Smooth muscle cell (in vitro differentiated cells): ENCODE data around the gene NLRP13. TPM values are rescaled to one million over a fixed set of nuclear protein-coding genes. Genes with fewer than 3 reads are reported as not detected.

Source experiments
- DNase-seq: peaks from one replicate; lab custom pipeline; 2025; ENCODE audit not compliant: unreplicated experiment; lab: John Stamatoyannopoulos, UW
- H2AFZ ChIP-seq: fragments of 200-600 bp; sonication (generic); 2 replicates; pipeline ENCODE4 v1.6.0; 2016; ENCODE audit warnings: antibody characterized with exemption, low read depth, mild to moderate bottlenecking
- H3F3A ChIP-seq: fragments of 200-600 bp; sonication (generic); 2 replicates; pipeline ENCODE4 v1.6.0; 2017; ENCODE audit warnings: antibody characterized with exemption, low read depth
- H3K27ac ChIP-seq: fragments of 200-600 bp; sonication (generic); 2 replicates; pipeline ENCODE4 v1.5.1; 2016; ENCODE audit warnings: low read depth, mild to moderate bottlenecking
- H3K27me3 ChIP-seq: fragments of 200-600 bp; sonication (generic); 2 replicates; pipeline ENCODE4 v1.6.1; 2016; ENCODE audit warnings: low read depth, mild to moderate bottlenecking
- H3K36me3 ChIP-seq: fragments of 200-600 bp; sonication (generic); 2 replicates; pipeline ENCODE4 v1.5.1; 2016; ENCODE audit warnings: low read depth
- H3K4me1 ChIP-seq: fragments of 200-600 bp; sonication (generic); 2 replicates; pipeline ENCODE4 v1.5.1; 2016; ENCODE audit warnings: low read depth
- H3K4me2 ChIP-seq: fragments of 200-600 bp; sonication (generic); 2 replicates; pipeline ENCODE4 v1.6.0; 2016; ENCODE audit warnings: mild to moderate bottlenecking
- H3K4me3 ChIP-seq: fragments of 200-600 bp; sonication (generic); 2 replicates; pipeline ENCODE4 v1.5.1; 2016; ENCODE audit warnings: mild to moderate bottlenecking
- H3K79me2 ChIP-seq: fragments of 200-600 bp; sonication (generic); 2 replicates; pipeline ENCODE4 v1.6.0; 2016; ENCODE audit warnings: low read depth, mild to moderate bottlenecking
- H3K9ac ChIP-seq: fragments of 200-600 bp; sonication (generic); 2 replicates; pipeline ENCODE4 v1.6.0; 2016; ENCODE audit warnings: low read depth
- H3K9me3 ChIP-seq: fragments of 200-600 bp; sonication (generic); replicated peaks from 2 replicates; pipeline ENCODE4 v1.5.1; 2016; ENCODE audit warnings: low read depth
- H4K20me1 ChIP-seq: fragments of 200-600 bp; sonication (generic); 2 replicates; pipeline ENCODE4 v1.6.0; 2016; ENCODE audit warnings: low read depth
- CTCF ChIP-seq: fragments of 200-600 bp; sonication (generic); IDR thresholded peaks from 2 replicates; pipeline ENCODE4 v1.5.1; 2017; ENCODE audit warnings: borderline replicate concordance, mild to moderate bottlenecking, antibody characterized with exemption; ENCODE audit not compliant: insufficient read depth, poor library complexity, severe bottlenecking
- WGBS: methylation state at CpG from one replicate; pipeline ENCODE4 v1.1.7; 2016; ENCODE audit warnings: low lambda C conversion rate; 5-methylcytosine and 5-hydroxymethylcytosine counted together
- polyA plus RNA-seq: library from polyadenylated mRNA; unstranded; fragments of >200 nt; fragmentation: Nextera tagmentation; extraction: Ambion mirVana; gene quantifications from 2 replicates; pipeline ENCODE4 v1.2.1, GENCODE V29; 2016
- total RNA-seq: library from RNA; depleted of rRNA; stranded (reverse); fragments of >200 nt; gene quantifications from 2 replicates; pipeline ENCODE4 v1.2.3, GENCODE V29; 2014

Gene NLRP13
- total and polyA plus RNA-seq, 2 experiments from 2014 or later = not detected

GRCh38 chr19:55867101-55867500, 65.0 kb downstream of the NLRP13 start:
- Histone ChIP-seq H3K36me3 (no peaks in the 10 kb centered on the region), H4K20me1 (no peaks in the 10 kb centered on the region), H3K4me1 (no peaks in the 10 kb centered on the region), H3F3A (no peaks in the 10 kb centered on the region), H3K27me3 (no peaks in the 10 kb centered on the region), H3K9ac (no peak overlapping the region), H3K4me3 (no peak overlapping the region), H3K27ac (no peak overlapping the region), H2AFZ (no peak overlapping the region), H3K4me2 (no peak overlapping the region), H3K79me2 (no peaks in the 10 kb centered on the region), H3K9me3 (peaks cover 13% of the 10 kb centered on the region)
- 87% methylated on average over 7 of the region's 7 CpGs for WGBS
- DNase-seq = no peak
- no peak for TF ChIP-seq CTCF

DNA sequence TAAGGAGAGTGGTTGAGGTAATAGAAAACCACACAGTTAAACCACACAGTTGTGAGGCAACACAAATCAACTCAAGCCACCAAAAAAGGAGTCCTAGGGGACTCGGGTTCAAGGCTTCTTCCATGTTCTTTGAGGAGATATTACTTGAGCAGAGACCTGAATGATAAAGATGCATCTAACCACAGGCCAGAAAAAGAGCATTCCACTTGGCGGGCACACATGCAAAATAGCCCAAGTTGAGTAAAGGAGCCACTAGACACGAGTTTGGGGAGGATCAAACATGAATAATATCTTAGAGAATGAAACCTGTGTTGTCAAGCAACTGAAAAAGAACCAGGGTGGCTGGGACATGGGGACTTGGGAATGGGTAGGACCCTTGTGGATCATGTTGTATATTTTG, 65.6 kb downstream of the NLRP13 start:
- no peaks in the 10 kb centered on the region for H3K79me2 ChIP-seq
- 44% methylated on average over 3 of the region's 3 CpGs for whole genome bisulfite sequencing
- H3K4me1 ChIP-seq = no peaks in the 10 kb centered on the region
- no peaks in the 10 kb centered on the region for H3F3A ChIP-seq
- DNase-seq = no peak
- peaks cover 13% of the 10 kb centered on the region for H3K9me3 ChIP-seq
- TF ChIP-seq CTCF = no peak
- H3K4me3 ChIP-seq = no peak overlapping the region
- no peaks in the 10 kb centered on the region for H3K36me3 ChIP-seq
- no peak overlapping the region for H3K27ac ChIP-seq
- H2AFZ ChIP-seq = no peak overlapping the region
- no peaks in the 10 kb centered on the region for H4K20me1 ChIP-seq
- H3K27me3 ChIP-seq = no peaks in the 10 kb centered on the region
- no peak overlapping the region for H3K9ac ChIP-seq
- H3K4me2 ChIP-seq = no peak overlapping the region

DNA sequence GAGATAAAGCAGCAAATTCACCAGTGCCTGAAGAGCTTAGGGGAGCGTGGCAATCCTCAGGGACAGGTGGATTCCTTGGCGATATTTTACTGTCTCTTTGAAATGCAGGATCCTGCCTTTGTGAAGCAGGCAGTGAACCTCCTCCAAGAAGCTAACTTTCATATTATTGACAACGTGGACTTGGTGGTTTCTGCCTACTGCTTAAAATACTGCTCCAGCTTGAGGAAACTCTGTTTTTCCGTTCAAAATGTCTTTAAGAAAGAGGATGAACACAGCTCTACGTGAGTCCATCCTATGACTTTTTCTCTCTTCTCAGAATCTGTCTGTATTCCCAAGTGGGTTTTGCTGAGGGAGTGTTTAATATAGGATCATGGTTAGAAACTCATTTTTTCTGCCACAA, 73.2 kb downstream of the NLRP13 start:
- no peak overlapping the region for H3K4me3 ChIP-seq
- H3K79me2 ChIP-seq = no peaks in the 10 kb centered on the region
- no peak overlapping the region for H2AFZ ChIP-seq
- no peak overlapping the region for H3K9ac ChIP-seq
- H3K27ac ChIP-seq = no peak overlapping the region
- no peak for TF ChIP-seq CTCF
- H3F3A ChIP-seq = no peaks in the 10 kb centered on the region
- H3K4me1 ChIP-seq = no peaks in the 10 kb centered on the region
- no peaks in the 10 kb centered on the region for H4K20me1 ChIP-seq
- WGBS = 44% methylated on average over 5 of the region's 5 CpGs
- H3K9me3 ChIP-seq = peaks cover 8% of the 10 kb centered on the region
- no peak overlapping the region for H3K4me2 ChIP-seq
- H3K27me3 ChIP-seq = no peaks in the 10 kb centered on the region
- no peak for DNase-seq
- H3K36me3 ChIP-seq = no peaks in the 10 kb centered on the region

GRCh38 chr19:55858401-55858800, 73.7 kb downstream of the NLRP13 start:
- H3K27ac ChIP-seq = no peak overlapping the region
- H3F3A ChIP-seq = no peaks in the 10 kb centered on the region
- H3K79me2 ChIP-seq = no peaks in the 10 kb centered on the region
- TF ChIP-seq CTCF = no peak
- no peak overlapping the region for H2AFZ ChIP-seq
- no peak for DNase-seq
- peaks cover 8% of the 10 kb centered on the region for H3K9me3 ChIP-seq
- H3K4me3 ChIP-seq = no peak overlapping the region
- H4K20me1 ChIP-seq = no peaks in the 10 kb centered on the region
- no peak overlapping the region for H3K4me2 ChIP-seq
- H3K27me3 ChIP-seq = no peaks in the 10 kb centered on the region
- 81% methylated on average over 14 of the region's 14 CpGs for WGBS
- no peaks in the 10 kb centered on the region for H3K4me1 ChIP-seq
- H3K36me3 ChIP-seq = no peaks in the 10 kb centered on the region
- no peak overlapping the region for H3K9ac ChIP-seq
